GM19099 (cell line): ENCODE measurements around the gene GPD1.
A peak's percentile ranks its signal among the peaks of the same experiment; 100 is the strongest.

Experiments
- POLR2A ChIP-seq: IDR thresholded peaks from 3 replicates; pipeline ENCODE4 v1.6.1; 2011; ENCODE audit warnings: low read depth; ENCODE audit not compliant: insufficient read length; ENCODE audit errors: extremely low read depth

GPD1 gene

GRCh38 chr12:50104417-50105366, 884 bp downstream of the GPD1 start:
- TF ChIP-seq POLR2A = no peak

- TF ChIP-seq POLR2A = no peak
Observed at GRCh38 chr12:50105913-50106450, 2.2 kb downstream of the GPD1 start.

- no peak for TF ChIP-seq POLR2A
Observed at GRCh38 chr12:50106907-50107306, 3.1 kb downstream of the GPD1 start.

- TF ChIP-seq POLR2A = no peak
Observed at GRCh38 chr12:50107416-50108268, 3.8 kb downstream of the GPD1 start.

GRCh38 chr12:50109319-50109718, 5.5 kb downstream of the GPD1 start:
- TF ChIP-seq POLR2A = no peak

GRCh38 chr12:50110127-50110761, 6.4 kb downstream of the GPD1 start:
- no peak for TF ChIP-seq POLR2A

GRCh38 chr12:50110762-50111351, 7.0 kb downstream of the GPD1 start:
- peak; percentile 58 for TF ChIP-seq POLR2A

- TF ChIP-seq POLR2A = no peak
Observed at GRCh38 chr12:50111395-50111692, 7.5 kb downstream of the GPD1 start.

GRCh38 chr12:50111693-50112455, 8.1 kb downstream of the GPD1 start, which contains the start of gene COX14:
COX14 (plus strand) TSS chr12:50112236; CDS start chr12:50120044, 7,808 bp downstream.
- TF ChIP-seq POLR2A = peak; percentile 94

- TF ChIP-seq POLR2A = no peak
Observed at GRCh38 chr12:50112456-50113218, 8.8 kb downstream of the GPD1 start.

GRCh38 chr12:50117057-50117622, 13.3 kb downstream of the GPD1 start:
- no peak for TF ChIP-seq POLR2A

- no peak for TF ChIP-seq POLR2A
Observed at GRCh38 chr12:50119387-50119786, 15.6 kb downstream of the GPD1 start.

GRCh38 chr12:50120521-50120920, 16.7 kb downstream of the GPD1 start:
- TF ChIP-seq POLR2A = no peak
